ENCODE data around the gene KIR3DL1.
"Not testable (repeated sequence)": the region's sequence is repeated elsewhere in the genome, so short reads cannot be mapped to it uniquely, and the experiment has no call there.

- TF ChIP-seq, protein P1, sequence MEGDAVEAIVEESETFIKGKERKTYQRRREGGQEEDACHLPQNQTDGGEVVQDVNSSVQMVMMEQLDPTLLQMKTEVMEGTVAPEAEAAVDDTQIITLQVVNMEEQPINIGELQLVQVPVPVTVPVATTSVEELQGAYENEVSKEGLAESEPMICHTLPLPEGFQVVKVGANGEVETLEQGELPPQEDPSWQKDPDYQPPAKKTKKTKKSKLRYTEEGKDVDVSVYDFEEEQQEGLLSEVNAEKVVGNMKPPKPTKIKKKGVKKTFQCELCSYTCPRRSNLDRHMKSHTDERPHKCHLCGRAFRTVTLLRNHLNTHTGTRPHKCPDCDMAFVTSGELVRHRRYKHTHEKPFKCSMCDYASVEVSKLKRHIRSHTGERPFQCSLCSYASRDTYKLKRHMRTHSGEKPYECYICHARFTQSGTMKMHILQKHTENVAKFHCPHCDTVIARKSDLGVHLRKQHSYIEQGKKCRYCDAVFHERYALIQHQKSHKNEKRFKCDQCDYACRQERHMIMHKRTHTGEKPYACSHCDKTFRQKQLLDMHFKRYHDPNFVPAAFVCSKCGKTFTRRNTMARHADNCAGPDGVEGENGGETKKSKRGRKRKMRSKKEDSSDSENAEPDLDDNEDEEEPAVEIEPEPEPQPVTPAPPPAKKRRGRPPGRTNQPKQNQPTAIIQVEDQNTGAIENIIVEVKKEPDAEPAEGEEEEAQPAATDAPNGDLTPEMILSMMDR (IDR thresholded peaks at IDR 0.05): not testable (repeated sequence)
- not testable (repeated sequence) for TF ChIP-seq EZH2phosphoT487 (IDR thresholded peaks at IDR 0.05)
These were observed 18.9 kb downstream of the KIR3DL1 start for GRCh38 chr19:54835126-54835525.
